GM21381 (cell line): ENCODE data around the gene ASCL3.
"Not testable (repeated sequence)": the region's sequence is repeated elsewhere in the genome, so short reads cannot be mapped to it uniquely, and the experiment has no call there.

Source experiments
- ATAC-seq: cut with Tn5 transposase; IDR thresholded peaks from one replicate; pipeline ENCODE4 v1.9.1; 2021; ENCODE audit warnings: mild to moderate bottlenecking, moderate library complexity; ENCODE audit not compliant: unreplicated experiment

Gene ASCL3, protein sequence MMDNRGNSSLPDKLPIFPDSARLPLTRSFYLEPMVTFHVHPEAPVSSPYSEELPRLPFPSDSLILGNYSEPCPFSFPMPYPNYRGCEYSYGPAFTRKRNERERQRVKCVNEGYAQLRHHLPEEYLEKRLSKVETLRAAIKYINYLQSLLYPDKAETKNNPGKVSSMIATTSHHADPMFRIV

DNA sequence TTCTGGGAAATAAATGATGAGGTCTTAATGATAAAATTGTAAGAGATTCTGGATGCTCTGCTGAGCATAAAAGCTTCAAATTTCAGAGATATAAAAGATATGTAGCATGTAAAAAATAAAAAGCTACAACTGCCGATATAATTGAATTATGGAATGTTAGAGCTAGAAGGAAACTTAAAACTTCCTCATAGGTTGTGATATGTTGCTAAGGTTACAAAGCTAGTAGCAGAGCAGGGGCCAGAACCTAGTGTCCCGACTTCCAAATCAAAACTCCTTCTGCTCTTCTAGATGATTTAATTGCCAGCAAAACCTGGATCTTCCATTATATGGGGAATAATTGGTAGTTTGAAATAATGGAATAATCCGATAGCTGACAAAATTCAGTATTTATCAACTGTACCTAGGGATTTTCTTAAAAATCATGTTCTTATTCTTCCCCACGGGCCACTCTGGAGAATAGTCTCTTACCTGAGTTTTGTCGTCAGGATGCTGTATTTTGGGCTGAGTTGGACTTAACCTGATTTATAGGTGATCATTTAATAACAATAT, at the start of gene ASCL3:
Gene ASCL3 (minus strand): TSS at position 499 of the 549 bp plus-strand sequence. CDS start 4,855 bp downstream, outside the sequence.
- no peak for ATAC-seq

DNA sequence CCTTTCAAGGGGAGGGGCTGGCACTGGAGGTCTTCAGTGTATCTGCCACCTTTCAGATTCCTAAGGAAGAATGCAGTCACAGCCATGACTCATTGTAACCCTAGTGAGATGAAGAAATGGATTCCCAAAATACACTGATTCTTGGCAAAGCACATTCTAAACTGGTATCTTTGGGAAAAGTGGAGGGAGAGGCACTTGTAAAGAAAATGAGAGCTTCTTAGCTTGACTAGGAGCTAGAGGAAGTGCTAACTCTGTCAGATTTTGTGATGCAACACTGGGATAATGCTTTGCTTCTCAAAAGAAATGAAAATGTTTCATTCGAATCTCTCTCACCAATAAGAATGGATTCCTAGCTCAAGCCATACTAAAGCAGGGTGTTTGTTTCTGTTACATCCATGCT, 46.6 kb upstream of the ASCL3 start:
- no peak for ATAC-seq

DNA sequence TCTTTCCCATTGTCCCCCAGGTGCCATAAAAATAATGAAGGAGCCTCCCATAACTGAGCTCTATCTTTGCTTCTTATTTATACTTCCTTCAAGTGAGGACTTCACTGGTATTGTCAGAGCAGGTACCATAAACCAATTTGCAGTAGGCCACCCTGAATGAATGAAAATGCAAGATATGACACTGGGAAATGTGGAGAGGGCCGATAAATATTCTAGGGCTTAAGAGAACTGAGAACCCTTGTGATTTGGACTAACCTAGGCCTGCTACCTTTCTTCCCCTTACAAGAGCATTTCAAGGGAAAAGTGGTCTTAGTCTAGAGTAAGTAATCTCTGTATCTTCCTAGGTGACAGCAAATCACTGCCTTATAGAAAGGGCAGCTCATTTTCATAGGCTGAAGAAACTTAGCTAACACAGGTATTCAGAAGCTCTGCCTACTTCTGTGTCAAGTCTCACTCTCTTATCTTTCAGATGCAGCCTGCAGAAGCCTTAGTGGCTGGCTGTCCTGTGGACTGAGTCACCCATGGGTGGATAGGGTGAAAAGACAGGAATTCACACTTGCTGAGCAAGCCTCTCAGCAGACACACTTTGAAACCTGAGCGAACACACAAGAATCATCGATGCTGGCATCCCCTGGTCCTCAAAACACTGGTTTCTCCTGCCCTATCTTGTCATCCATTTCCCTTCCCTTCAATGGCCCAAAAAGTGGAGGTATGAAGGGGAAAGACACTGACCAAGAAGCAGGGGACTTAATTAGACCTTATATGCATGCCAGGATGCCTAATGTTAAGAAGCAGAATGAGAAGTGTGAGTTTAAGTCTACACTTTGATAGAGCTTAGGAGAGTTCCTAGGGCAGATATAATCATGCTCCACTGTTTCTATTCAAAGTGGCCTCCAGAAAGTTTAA, 45.8 kb upstream of the ASCL3 start:
- ATAC-seq = no peak

DNA sequence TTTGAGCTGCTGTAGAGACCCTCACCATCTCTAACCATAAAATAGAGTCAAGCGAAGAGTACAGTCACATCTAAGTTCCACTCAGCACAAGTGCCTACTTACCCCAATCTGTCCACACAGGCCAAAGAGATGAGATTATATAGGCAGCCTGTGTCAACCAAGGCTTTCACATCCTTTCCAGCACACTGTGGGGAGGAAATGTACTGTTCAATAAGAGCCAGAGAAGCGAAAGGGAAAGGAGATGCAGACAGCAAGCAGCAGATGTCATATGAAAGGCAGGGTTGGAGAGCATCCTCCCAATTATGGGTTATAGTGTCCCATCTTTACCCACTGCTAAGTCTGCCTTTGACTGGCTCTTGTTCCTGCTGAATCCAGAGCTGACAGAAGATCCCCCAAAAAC, 44.6 kb upstream of the ASCL3 start:
- ATAC-seq = no peak

DNA sequence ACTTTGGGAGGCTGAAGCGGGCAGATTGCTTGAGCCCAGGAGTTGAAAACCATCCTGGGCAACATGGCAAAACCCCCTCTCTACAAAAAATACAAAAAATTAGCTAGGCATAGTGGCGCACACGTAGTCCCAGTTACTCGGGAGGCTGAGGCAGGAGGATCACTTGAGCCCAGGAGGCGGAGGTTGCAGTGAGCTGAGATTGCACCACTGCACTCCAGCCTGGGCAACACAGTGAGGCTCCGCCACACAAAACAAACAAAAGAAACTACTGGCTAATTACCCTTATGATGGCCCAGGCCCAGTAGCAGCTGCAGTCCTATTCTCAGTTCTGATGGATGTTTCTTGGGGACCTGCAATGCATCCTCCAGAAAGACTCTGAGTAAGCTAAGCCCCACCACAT, 44.0 kb upstream of the ASCL3 start:
- ATAC-seq = not testable (repeated sequence)

DNA sequence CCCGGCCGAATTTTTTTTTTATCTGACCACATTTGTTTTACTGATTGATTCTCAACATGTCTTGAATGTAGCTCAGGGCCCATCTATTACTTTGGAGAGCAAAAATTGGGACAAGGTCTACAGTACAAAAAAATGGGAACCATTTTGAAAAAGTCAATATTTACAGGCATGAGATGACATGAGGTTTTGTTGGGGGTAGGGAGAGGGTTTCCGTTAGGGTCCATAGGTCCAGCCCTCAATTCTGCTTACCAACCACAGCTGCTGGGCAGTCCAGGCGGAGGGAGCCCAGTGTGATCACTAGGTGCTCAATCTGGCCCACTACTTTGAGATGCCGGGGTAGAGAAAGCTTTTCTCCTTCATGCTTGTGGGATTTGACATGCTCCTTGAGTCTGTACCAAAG, 42.6 kb upstream of the ASCL3 start:
- ATAC-seq = no peak

DNA sequence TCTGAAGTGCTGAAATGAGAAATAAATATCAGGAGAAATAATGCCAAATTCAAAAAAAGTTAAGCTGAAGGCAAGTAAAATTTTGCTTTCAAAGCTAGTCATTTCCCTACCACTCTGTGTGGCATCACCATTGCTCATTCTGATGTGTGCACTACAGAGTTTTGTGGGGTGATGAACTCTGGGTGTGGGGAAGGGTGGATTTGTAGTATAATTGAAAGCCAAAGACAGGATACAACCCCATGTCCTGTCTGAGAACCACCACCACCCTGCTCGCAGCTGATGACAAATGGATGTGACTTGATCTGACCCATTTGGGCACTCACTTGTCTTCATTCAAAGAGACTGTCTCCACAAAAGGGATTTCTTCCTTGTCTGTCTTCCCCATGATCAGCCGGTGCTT, 40.7 kb upstream of the ASCL3 start:
- no peak for ATAC-seq

DNA sequence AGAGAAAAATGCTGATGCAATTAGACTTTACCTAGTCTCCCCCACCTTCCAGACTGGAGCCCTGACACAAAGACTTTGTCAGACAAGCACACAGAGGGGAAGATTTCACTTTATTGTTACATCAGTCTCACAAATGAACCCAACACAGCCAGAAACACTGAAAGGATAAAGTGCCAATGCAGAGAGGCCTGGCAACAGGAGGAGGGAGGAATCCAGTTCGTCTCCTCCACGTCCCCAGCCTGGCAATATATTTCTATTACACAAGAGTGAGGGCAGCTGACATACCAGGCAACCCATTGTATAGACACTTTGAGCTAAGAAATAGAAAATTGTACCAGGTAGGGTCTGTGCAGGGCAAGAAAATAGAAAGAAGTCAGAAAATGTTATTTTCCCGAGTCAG, 37.7 kb upstream of the ASCL3 start:
- no peak for ATAC-seq

DNA sequence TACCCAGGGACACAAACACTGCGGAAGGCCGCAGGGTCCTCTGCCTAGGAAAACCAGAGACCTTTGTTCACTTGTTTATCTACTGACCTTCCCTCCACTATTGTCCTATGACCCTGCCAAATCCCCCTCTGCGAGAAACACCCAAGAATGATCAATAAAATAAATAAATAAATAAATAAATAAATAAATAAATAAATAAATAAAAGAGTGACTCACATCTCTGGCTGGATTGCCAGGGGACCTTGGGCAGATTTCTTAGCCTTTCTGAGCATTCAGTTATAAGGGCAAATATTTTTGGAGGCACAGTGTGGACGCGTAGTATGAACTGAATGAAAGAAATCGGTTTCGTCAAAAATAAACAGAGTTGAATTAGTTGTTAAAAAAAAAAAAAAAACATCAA, 36.5 kb upstream of the ASCL3 start:
- not testable (repeated sequence) for ATAC-seq

DNA sequence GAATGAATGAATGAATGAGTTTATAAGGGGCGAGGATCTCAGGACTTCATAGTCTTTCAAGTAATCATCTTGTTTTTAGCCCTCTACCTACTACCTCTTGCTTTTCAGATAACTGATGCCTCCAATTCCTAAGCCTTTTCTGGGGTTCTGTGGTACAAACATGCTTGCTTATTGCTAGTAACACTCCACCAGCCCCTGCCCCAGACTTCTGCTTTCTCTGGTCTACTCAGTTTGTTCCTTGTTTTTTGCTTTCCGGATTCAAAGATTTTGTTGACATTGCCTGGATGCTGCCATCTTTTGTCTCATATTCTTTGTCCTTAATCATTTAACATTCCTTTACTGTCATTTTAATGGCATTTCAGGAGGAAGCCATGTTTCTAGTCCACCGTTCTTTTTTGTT, 30.3 kb upstream of the ASCL3 start:
- ATAC-seq = no peak

DNA sequence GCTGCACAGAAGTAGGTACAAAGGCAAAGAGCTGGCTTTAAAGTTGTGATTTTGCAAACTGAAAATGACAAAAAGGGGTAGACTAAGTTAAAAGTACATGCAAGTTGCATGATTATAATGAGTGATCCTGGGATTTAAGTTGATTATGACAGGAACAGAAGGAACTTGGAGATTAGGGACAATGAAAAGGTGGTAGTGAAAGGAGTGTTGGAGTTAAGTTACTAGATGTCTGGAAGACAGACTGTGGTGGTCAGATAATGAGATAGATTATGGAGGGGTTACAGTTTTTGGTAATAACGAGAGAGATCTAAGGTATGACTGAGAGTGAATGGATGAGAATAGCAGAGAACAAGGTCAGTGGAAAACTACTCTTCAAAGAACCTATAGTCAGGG, 29.1 kb upstream of the ASCL3 start:
- ATAC-seq = no peak

DNA sequence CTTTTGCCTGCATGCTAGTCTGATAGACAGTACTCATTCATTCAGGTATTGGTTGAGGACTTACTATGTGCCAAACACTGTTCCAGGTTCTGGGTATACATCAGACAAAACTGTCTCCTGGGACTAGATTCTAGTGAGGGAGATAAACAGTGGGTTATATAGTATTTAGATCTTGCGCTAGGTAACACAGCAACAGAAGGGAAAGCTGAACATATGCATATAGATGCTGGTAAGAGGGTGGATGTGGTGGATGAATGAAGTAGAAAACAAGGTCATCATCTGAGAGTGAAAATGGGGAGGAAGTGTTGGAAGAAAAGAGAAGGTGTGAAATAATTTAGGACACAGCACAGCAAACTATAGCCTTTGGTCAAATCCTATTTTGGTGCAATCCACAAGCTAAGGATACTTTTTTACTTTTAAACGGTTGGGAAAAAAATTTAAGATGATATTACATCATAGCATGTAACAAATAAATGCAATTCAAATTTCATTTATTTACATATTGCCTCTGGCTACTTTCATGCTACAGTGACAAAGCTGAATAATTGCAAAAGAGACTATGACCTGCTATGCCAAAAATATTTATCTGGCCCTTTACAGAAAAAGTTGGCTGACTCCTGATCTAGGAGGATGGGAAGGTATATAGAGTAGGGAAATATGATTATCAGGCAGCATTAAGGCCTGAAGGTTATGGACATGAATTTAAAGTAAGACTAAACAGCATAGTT, 28.5 kb upstream of the ASCL3 start:
- ATAC-seq = no peak

DNA sequence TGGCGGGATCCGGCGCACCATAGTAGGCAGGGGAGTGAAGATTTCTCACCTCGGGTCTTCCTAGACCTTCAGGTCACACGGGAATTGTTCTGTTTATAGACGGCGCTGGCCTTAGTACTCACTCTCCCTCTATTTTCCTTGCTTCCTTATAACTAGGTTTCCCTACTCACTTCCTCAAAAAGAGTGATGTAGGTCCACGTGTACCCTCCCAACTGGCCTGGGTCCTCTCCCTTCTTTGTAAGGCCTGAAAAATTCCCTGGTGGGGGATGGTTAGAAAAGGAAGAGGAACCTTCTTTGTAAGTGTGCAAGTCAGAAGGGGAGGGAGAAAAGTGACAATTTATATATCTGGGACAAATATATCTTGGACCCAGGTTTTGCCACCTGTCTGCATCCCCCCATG, 24.4 kb upstream of the ASCL3 start:
- no peak for ATAC-seq

DNA sequence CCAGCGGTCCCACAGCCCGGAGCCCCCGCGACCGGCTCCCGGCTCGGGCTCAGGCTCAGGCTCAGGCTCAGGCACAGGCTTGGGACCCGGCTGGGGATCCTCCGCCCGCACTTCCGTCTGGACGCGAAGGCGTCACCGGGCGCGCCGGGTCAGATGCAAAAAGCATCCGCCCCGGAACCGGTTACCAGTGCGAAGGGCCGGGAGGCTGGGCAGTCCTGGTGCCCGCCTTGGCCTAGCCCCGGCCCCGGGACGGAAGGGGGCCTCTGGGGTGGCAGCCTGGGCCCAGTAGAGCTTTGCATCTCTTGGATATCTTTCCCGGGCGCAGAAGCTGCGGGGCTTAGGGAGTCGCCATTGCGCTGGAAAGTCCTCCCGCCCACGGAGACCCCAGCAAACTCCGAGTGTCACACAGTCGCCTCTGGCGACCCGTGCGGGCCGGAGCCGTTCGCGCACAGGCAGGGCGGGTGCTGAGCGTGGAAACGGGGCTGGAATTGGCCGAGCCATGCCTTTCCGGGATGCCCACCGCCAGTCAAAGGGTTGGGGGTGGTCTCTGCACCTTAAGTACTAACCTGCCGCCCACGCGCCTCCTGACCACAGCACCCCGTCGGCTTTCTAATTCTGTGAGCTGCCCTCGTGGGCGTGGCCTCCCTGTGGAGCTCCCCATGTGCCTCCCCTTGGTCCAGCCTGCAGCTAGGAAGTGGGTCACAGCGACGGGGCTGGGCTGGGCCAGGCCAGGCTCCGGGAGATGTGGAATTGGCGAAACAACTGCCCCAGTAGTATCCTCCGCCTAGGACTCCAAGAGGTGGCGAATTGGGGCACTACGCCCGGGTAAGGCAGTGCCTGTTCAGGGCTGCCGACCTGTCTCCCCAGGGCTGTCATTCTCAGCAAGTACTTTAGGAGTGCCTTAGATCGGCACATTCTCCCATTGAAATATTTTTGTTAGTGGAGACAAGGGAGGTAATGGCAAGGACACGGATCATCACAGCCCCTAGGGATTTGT, 21.8 kb upstream of the ASCL3 start, which contains the start of gene TMEM9B:
Gene TMEM9B (minus strand): TSS at position 119 of the 997 bp plus-strand sequence. CDS start 129 bp downstream, outside the sequence.
- peak; percentile 81 for ATAC-seq

DNA sequence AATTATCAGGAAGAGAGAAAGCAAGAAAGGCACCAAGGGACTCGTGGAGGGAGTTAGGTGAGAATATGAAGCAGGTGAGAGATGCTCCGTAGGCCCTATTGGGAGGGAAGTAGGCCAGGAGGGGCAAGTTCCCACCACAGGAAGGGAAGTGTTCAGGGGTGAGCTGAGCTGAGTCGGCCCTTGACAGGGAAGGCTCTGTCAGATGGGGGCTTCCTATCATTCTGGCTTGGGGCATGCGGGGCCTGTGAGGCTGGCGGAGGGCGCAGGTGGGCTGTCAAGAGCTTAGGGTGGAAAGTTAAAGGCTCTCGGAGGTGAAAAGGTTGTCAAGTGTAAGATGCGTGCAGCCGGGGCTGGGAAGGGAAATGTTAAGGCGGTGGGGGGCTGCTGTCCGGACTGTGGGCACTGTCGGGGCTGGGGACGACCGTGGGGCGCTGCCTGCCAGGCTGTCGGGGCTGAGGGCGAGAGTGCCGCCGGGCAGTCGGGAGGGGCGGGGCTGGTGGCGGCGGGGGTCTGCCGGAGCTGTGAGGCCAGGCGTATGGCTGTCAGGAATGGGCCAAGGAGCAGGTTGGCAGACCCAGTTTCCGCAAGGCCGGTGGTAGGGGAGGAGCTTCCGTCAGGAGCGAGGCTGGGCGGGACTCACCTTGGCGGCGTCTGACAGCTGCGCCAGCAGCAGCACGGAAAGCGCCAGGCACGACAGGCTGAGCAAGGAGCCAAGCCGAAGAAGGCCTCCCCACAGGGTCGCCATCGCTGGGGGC, 20.9 kb upstream of the ASCL3 start:
- ATAC-seq = peak; percentile 54

DNA sequence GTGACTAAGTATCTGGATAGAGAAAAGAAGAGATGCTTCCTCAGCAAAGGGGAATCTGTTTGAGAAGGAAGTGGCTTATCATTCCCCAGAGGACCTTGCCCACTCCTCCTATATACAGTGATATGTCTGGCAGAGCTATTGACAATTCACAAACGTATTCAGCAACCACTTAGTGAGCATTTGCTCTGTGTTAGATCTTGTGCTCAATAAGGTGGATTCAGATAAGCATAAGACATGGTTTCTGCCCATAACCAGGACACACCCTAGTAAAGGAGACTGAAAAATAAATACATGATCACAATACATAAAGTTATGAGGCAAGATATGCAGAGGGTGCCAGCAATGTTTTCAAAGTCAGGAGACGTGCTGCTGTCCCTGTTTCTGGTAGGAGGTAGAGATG, 20.0 kb upstream of the ASCL3 start:
- ATAC-seq = no peak

DNA sequence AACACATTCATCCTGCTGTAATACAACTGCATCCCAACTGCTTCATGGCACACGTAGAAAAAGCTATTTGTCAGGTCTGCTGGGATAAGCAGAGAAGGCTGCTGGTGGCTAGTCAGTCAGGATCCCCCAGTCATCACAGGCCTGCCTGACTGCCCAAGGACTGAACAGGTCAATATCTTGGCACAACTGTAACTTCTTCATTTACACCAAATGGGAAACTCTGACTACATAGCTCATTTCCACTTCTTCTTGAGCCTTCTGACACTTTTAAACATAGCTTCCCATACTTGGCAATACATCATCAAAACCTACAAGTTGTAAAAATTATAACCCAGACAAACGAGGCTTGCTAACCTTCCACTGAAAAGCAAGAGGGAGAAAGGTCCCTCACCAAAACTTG, 18.6 kb upstream of the ASCL3 start:
- ATAC-seq = no peak

DNA sequence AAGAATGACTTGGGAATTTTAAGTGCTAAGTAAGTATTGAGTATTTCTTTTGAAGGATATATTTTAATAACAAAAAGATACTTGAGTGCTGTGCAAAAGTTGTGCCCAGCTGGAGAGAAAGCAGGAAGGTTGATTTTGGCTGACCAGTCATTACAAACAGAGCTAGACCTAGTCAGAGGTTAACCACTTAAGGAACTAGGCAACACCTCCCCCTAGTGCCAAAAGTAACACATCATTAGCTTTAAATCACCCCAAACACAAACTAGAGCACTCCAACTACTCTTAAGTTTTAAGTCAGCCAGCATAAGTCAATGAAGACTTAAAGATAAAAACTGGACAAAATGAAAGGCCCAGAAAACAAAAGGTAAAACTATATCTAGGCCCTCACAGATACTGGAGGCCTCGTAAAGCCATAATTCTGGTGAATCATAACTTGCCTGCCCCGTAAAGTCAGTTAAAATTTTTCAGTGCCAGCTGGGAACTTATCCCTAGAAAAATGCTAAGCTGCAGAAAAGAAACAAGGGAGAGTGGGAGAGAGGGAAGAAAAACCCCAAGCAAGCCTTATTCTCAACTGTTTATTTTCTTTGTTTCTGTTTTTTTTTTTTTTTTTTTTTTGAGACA, 16.8 kb upstream of the ASCL3 start:
- ATAC-seq = no peak

DNA sequence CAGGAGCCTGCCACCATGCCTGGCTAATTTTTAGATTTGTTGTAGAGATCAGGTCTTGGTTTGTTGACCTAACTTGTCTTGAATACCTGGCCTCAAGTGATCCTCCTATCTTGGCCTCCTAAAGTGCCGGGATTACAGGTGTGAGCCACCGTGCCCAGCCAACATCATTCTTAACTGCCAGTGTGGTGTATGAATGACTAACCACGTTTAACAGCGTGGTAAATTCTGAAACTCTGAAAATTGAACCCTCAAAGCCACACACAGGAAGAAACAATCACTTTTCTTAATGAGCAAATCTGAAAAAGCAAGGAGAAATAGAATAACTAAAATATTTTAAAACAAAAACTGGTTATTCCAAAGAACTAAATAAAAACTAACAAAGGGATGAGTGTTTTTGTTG, 14.0 kb upstream of the ASCL3 start:
- ATAC-seq = no peak
